ENCODE results near the gene INPP5A. TPM values are rescaled to one million over a fixed set of nuclear protein-coding genes. Genes with fewer than 3 reads are reported as not detected.

Gene INPP5A
- total and polyA plus RNA-seq, 2 of the 13 experiments (the other 11 are each of a cell fraction or from before 2014, with no cell fraction given): 17.5 to 37.9 TPM

- H3K9ac ChIP-seq (ENCODE audit: insufficient read depth, low read depth, low read length): no peak overlapping the region
- POLR2A ChIA-PET: no interaction called here
- H3K27me3 ChIP-seq (ENCODE audit: control insufficient read depth in 1 of 2, insufficient read depth in 2 of 2, low read length in 2 of 2): no peaks in the 10 kb centered on the region
- 100% methylated on average over 3 of the region's 3 CpGs for WGBS (ENCODE audit: low lambda C conversion rate)
- H4K20me1 ChIP-seq (ENCODE audit: insufficient read depth, low read length): no peaks in the 10 kb centered on the region
- no peak overlapping the region for H3K4me2 ChIP-seq (ENCODE audit: low read depth, low read length)
- H2AFZ ChIP-seq (ENCODE audit: low read length): no peak overlapping the region
- DNase-seq (ENCODE audit: low spot score): no peak
- peaks cover 17% of the 10 kb centered on the region for H3K4me1 ChIP-seq (ENCODE audit: insufficient read depth, low read length)
- in situ Hi-C loops (cut with HindIII; ENCODE audit: extremely low pct_ligation_motif_present, low pct_unique_long_range_greater_than_20kb) (no loop called here), intact Hi-C loops (cut with micrococcal nuclease; ENCODE audit: unreplicated experiment) (no loop called here)
- H3K79me2 ChIP-seq (ENCODE audit: insufficient read depth, low read length): peaks cover 31% of the 10 kb centered on the region
- no peak overlapping the region for H3K4me3 ChIP-seq (replicated peaks in 1 of 3; ENCODE audit: insufficient read depth in 1 of 3, low read depth in 2 of 3, low read length in 3 of 3)
- FAIRE-seq: no peak
- H3K9me3 ChIP-seq (ENCODE audit: low read length): peaks cover 30% of the 10 kb centered on the region
- no peaks in the 10 kb centered on the region for H3K36me3 ChIP-seq (replicated peaks in 1 of 2; ENCODE audit: control insufficient read depth in 1 of 2, insufficient read depth in 2 of 2, low read length in 2 of 2)
- CTCF ChIA-PET (ENCODE audit: low intra/inter-chr PET ratio, low total read pairs): no interaction called here
- ATAC-seq: no peak
- BruUV-seq (replicated peaks): no TSS peak
- H3K27ac ChIP-seq (ENCODE audit: extremely low read length, insufficient read depth, low read length): no peak overlapping the region
- TF ChIP-seq ZNF510 (CRISPR knock-in tag; IDR thresholded peaks at IDR 0.05; ENCODE audit: low read depth) (no peak), ZNF841 (CRISPR knock-in tag; IDR thresholded peaks at IDR 0.05; ENCODE audit: borderline replicate concordance) (no peak), NKX3-1 (CRISPR knock-in tag; IDR thresholded peaks at IDR 0.05) (no peak), ZNF547 (CRISPR knock-in tag; IDR thresholded peaks at IDR 0.05) (no peak), POLR2AphosphoS2 (IDR thresholded peaks at IDR 0.05; ENCODE audit: low read depth, low read length) (no peak), MIER3 (CRISPR knock-in tag; IDR thresholded peaks at IDR 0.05; ENCODE audit: borderline replicate concordance) (no peak), CBX2 (IDR thresholded peaks at IDR 0.05; ENCODE audit: low read depth, low read length) (no peak), CBX2 (CRISPR knock-in tag; IDR thresholded peaks at IDR 0.05; ENCODE audit: low read depth) (no peak), ETV5 (CRISPR knock-in tag; IDR thresholded peaks at IDR 0.05; ENCODE audit: borderline replicate concordance) (no peak), TBP (CRISPR knock-in tag; IDR thresholded peaks at IDR 0.05) (no peak), HNRNPUL1 (IDR thresholded peaks at IDR 0.05; ENCODE audit: low read depth, low read length) (no peak), FIP1L1 (IDR thresholded peaks at IDR 0.05; ENCODE audit: borderline replicate concordance, insufficient read depth, low read depth, low read length) (no peak), ZNF407 (CRISPR knock-in tag; IDR thresholded peaks at IDR 0.05; ENCODE audit: not compliant biosample characterization) (no peak), ZSCAN5A (CRISPR knock-in tag; IDR thresholded peaks at IDR 0.05; ENCODE audit: borderline replicate concordance) (no peak), PHF5A (CRISPR knock-in tag; IDR thresholded peaks at IDR 0.05; ENCODE audit: low read depth, unreplicated experiment) (no peak), ZBTB8A (CRISPR knock-in tag; IDR thresholded peaks at IDR 0.05; ENCODE audit: borderline replicate concordance, low read depth) (no peak), STAG1 (CRISPR knock-in tag; IDR thresholded peaks at IDR 0.05) (no peak), ZNF30 (CRISPR knock-in tag; IDR thresholded peaks at IDR 0.05) (no peak)
Measured at GRCh38 chr10:132599732-132600131, 62.1 kb downstream of the INPP5A start.

Data from HepG2 (cell line).